Measurements from ENCODE around the gene TPO.

DNA sequence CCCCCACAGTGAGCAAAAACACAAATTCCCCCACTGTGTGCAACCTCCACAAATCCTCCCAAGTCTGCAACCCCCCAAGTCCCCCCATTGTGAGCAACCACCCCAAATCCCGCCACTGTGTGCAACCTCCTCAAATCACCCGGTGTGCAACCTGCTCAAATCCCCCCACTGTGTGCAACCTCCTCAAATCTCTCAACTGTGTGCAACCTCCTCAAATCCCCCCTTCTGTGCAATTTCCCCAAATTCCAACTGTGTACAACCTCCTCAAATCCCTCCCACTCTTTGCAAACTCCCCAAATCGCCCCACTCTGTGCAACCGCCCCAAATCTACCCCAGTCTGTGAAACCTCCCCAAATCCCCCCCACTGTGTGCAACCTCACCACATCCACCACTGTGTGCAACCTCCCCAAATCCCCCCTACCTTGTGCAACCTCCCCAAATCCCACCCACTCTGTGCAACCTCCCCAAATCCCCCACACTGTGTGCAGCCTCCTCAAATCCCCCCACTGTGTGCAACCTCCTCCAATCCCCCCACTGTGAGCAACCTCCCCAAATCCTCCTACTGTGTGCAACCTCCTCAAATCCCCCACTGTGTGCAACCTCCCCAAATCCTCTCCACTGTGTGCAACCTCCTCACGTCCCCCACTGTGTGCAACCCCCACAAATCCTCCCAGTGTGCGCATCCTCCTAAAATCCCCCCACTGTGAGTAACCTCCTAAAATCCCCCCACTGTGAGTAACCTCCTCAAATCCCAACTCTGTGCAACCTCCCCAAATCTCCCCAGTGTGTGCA is 115.2 kb downstream of the TPO start:
- TF ChIP-seq, protein P1, sequence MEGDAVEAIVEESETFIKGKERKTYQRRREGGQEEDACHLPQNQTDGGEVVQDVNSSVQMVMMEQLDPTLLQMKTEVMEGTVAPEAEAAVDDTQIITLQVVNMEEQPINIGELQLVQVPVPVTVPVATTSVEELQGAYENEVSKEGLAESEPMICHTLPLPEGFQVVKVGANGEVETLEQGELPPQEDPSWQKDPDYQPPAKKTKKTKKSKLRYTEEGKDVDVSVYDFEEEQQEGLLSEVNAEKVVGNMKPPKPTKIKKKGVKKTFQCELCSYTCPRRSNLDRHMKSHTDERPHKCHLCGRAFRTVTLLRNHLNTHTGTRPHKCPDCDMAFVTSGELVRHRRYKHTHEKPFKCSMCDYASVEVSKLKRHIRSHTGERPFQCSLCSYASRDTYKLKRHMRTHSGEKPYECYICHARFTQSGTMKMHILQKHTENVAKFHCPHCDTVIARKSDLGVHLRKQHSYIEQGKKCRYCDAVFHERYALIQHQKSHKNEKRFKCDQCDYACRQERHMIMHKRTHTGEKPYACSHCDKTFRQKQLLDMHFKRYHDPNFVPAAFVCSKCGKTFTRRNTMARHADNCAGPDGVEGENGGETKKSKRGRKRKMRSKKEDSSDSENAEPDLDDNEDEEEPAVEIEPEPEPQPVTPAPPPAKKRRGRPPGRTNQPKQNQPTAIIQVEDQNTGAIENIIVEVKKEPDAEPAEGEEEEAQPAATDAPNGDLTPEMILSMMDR (IDR thresholded peaks at IDR 0.05; ENCODE audit: low read depth, low read length, missing input control) = no peak
- TF ChIP-seq TAF1 (conservative IDR thresholded peaks at IDR 0.05) = no peak
- TF ChIP-seq, protein P2, sequence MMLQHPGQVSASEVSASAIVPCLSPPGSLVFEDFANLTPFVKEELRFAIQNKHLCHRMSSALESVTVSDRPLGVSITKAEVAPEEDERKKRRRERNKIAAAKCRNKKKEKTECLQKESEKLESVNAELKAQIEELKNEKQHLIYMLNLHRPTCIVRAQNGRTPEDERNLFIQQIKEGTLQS (IDR thresholded peaks at IDR 0.05) = no peak
- TF ChIP-seq, protein P3, sequence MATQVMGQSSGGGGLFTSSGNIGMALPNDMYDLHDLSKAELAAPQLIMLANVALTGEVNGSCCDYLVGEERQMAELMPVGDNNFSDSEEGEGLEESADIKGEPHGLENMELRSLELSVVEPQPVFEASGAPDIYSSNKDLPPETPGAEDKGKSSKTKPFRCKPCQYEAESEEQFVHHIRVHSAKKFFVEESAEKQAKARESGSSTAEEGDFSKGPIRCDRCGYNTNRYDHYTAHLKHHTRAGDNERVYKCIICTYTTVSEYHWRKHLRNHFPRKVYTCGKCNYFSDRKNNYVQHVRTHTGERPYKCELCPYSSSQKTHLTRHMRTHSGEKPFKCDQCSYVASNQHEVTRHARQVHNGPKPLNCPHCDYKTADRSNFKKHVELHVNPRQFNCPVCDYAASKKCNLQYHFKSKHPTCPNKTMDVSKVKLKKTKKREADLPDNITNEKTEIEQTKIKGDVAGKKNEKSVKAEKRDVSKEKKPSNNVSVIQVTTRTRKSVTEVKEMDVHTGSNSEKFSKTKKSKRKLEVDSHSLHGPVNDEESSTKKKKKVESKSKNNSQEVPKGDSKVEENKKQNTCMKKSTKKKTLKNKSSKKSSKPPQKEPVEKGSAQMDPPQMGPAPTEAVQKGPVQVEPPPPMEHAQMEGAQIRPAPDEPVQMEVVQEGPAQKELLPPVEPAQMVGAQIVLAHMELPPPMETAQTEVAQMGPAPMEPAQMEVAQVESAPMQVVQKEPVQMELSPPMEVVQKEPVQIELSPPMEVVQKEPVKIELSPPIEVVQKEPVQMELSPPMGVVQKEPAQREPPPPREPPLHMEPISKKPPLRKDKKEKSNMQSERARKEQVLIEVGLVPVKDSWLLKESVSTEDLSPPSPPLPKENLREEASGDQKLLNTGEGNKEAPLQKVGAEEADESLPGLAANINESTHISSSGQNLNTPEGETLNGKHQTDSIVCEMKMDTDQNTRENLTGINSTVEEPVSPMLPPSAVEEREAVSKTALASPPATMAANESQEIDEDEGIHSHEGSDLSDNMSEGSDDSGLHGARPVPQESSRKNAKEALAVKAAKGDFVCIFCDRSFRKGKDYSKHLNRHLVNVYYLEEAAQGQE (IDR thresholded peaks at IDR 0.05) = no peak
- TF ChIP-seq, protein P4, sequence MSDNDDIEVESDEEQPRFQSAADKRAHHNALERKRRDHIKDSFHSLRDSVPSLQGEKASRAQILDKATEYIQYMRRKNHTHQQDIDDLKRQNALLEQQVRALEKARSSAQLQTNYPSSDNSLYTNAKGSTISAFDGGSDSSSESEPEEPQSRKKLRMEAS (IDR thresholded peaks at IDR 0.05) = no peak
- TF ChIP-seq YY1 (IDR thresholded peaks at IDR 0.05) = no peak
- TF ChIP-seq FOXA1 (IDR thresholded peaks at IDR 0.05) = no peak
- TF ChIP-seq EGR1 (IDR thresholded peaks at IDR 0.05; ENCODE audit: low read depth in 2 of 2) = no peak
- TF ChIP-seq SP1 (IDR thresholded peaks at IDR 0.05) = no peak
- TF ChIP-seq GABPA (IDR thresholded peaks at IDR 0.05 in 1 of 2, conservative IDR thresholded peaks at IDR 0.05 in 1 of 2) = no peak
- no peak for TF ChIP-seq NR2F2 (IDR thresholded peaks at IDR 0.05)
- TF ChIP-seq RXRA (IDR thresholded peaks at IDR 0.05) = no peak
- TF ChIP-seq, protein P5, sequence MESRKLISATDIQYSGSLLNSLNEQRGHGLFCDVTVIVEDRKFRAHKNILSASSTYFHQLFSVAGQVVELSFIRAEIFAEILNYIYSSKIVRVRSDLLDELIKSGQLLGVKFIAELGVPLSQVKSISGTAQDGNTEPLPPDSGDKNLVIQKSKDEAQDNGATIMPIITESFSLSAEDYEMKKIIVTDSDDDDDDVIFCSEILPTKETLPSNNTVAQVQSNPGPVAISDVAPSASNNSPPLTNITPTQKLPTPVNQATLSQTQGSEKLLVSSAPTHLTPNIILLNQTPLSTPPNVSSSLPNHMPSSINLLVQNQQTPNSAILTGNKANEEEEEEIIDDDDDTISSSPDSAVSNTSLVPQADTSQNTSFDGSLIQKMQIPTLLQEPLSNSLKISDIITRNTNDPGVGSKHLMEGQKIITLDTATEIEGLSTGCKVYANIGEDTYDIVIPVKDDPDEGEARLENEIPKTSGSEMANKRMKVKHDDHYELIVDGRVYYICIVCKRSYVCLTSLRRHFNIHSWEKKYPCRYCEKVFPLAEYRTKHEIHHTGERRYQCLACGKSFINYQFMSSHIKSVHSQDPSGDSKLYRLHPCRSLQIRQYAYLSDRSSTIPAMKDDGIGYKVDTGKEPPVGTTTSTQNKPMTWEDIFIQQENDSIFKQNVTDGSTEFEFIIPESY (IDR thresholded peaks at IDR 0.05) = no peak
- no peak for TF ChIP-seq RAD21 (IDR thresholded peaks at IDR 0.05)

Measured in liver (tissue), 3 donors.